ENCODE measurements around the gene UBAC1.

DNA sequence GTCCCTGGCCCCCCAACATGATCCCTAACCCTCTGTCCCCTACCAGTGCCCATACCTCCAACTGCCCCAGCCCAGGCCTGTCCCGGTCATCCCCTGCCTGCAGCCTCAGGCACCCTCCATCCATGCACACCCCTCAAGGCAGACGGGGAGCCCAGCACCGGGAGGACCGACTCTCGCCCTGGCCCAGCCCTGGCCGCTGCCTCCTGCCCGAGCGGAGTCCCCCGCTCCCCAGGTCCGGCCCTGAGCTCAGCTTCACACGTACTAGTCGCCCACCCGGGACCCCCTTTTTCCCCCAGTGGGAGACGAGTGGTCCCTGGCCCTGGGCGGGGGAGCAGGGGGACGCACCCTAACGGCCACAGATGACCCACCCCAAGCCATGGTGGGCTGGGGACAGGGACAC is 49.0 kb upstream of the UBAC1 start:
- TF ChIP-seq CTCF (IDR thresholded peaks at IDR 0.05) (no peak), POLR2A (IDR thresholded peaks at IDR 0.05) (no peak)
